ENCODE data around the gene HS3ST3B1. TPM values are rescaled to one million over a fixed set of nuclear protein-coding genes. Genes with fewer than 3 reads are reported as not detected.
A peak's percentile ranks its signal among the peaks of the same experiment; 100 is the strongest.

HS3ST3B1 gene
- 1 to 10 TPM in 3 of 4 donors, not detected in 1; 1.5 to 5.3 (median 3.1) TPM for total RNA-seq

- DNase-seq: peak; percentile 93 to 97
- TF ChIP-seq POLR2A (IDR thresholded peaks at IDR 0.05): peak; percentile 50 to 57
- TF ChIP-seq, protein P1, sequence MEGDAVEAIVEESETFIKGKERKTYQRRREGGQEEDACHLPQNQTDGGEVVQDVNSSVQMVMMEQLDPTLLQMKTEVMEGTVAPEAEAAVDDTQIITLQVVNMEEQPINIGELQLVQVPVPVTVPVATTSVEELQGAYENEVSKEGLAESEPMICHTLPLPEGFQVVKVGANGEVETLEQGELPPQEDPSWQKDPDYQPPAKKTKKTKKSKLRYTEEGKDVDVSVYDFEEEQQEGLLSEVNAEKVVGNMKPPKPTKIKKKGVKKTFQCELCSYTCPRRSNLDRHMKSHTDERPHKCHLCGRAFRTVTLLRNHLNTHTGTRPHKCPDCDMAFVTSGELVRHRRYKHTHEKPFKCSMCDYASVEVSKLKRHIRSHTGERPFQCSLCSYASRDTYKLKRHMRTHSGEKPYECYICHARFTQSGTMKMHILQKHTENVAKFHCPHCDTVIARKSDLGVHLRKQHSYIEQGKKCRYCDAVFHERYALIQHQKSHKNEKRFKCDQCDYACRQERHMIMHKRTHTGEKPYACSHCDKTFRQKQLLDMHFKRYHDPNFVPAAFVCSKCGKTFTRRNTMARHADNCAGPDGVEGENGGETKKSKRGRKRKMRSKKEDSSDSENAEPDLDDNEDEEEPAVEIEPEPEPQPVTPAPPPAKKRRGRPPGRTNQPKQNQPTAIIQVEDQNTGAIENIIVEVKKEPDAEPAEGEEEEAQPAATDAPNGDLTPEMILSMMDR (IDR thresholded peaks at IDR 0.05): peak in 1 of 4 experiments; percentile 20
- H3K4me1 ChIP-seq: peaks cover 0 to 13% of the 10 kb centered on the region in 2 donors
- H3K27me3 ChIP-seq: peaks cover 6 to 56% of the 10 kb centered on the region in 2 donors
- peak within 1 kb of the TSS; percentile 29 to 53 for H3K4me3 ChIP-seq
- intact Hi-C loops (cut with DNase I; ENCODE audit: low total_unique reads): no loop called here
- peak within 1 kb of the TSS; percentile 66 to 71 for H3K27ac ChIP-seq
- no peaks in the 10 kb centered on the region for H3K9me3 ChIP-seq
- no peaks in the 10 kb centered on the region for H3K36me3 ChIP-seq
Observed at GRCh38 chr17:14300575-14301278, at the start of gene HS3ST3B1. Gene HS3ST3B1 (plus strand): TSS chr17:14301081. CDS start chr17:14301519, 438 bp downstream.

DNA sequence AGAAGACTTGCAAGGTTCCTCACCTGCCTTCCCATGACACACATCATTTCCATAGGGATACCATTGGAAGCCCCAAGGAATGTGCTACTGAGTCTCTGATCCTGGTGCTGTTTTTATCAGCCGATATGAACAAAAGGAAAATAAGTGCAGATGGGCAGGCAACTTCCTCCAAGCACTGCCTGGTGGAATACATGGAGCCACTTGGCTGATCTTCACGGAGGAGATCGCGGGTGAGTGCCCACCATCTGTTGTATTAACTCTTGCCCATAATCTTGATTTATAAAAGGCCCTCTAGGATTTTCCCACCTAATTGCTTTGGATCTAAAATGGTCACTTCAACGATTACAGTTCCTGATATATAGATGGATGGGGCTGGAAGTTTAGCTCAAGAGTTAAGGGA is 39.5 kb upstream of the HS3ST3B1 start:
- TF ChIP-seq POLR2A (IDR thresholded peaks at IDR 0.05): no peak
- TF ChIP-seq, protein P1 (IDR thresholded peaks at IDR 0.05): no peak
- H3K4me3 ChIP-seq: no peak overlapping the region
- no peaks in the 10 kb centered on the region for H3K36me3 ChIP-seq
- DNase-seq: no peak
- intact Hi-C loops (cut with DNase I; ENCODE audit: low total_unique reads): no loop called here
- H3K4me1 ChIP-seq: no peaks in the 10 kb centered on the region
- no peaks in the 10 kb centered on the region for H3K9me3 ChIP-seq
- no peak overlapping the region for H3K27ac ChIP-seq
- H3K27me3 ChIP-seq: no peaks in the 10 kb centered on the region

DNA sequence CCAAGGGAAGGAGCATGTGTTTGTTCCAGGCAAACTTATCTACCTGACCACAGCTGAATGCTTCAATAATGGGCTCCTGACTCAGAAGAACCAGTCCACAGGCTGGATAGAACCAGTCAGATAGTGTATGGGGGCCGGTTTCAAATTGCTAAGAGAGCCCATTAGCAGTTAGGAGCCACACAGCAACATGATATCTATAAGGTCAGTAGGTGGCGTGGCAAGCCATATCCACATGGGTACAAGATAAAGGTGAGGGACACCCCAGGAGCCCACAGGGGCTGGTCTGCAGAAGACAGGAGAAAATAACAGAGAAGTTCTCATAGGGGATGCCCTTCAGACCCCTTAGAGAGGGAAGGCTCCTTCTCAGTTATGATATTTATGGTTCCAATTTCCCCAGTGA is 32.6 kb upstream of the HS3ST3B1 start:
- H3K4me1 ChIP-seq: no peaks in the 10 kb centered on the region
- H3K4me3 ChIP-seq: no peak overlapping the region
- intact Hi-C loops (cut with DNase I; ENCODE audit: low total_unique reads): no loop called here
- no peak for DNase-seq
- no peaks in the 10 kb centered on the region for H3K36me3 ChIP-seq
- TF ChIP-seq, protein P1 (IDR thresholded peaks at IDR 0.05): no peak
- TF ChIP-seq POLR2A (IDR thresholded peaks at IDR 0.05): no peak
- no peaks in the 10 kb centered on the region for H3K27me3 ChIP-seq
- H3K27ac ChIP-seq: no peak overlapping the region
- H3K9me3 ChIP-seq: no peaks in the 10 kb centered on the region

GRCh38 chr17:14269473-14269872 is 31.4 kb upstream of the HS3ST3B1 start:
- no peaks in the 10 kb centered on the region for H3K9me3 ChIP-seq
- intact Hi-C loops (cut with DNase I; ENCODE audit: low total_unique reads): no loop called here
- no peaks in the 10 kb centered on the region for H3K4me1 ChIP-seq
- H3K4me3 ChIP-seq: no peak overlapping the region
- DNase-seq: no peak
- no peaks in the 10 kb centered on the region for H3K36me3 ChIP-seq
- no peak for TF ChIP-seq POLR2A (IDR thresholded peaks at IDR 0.05)
- TF ChIP-seq, protein P1 (IDR thresholded peaks at IDR 0.05): no peak
- no peaks in the 10 kb centered on the region for H3K27me3 ChIP-seq
- H3K27ac ChIP-seq: no peak overlapping the region

- TF ChIP-seq POLR2A (IDR thresholded peaks at IDR 0.05): no peak
- TF ChIP-seq, protein P1 (IDR thresholded peaks at IDR 0.05): no peak
- intact Hi-C loops (cut with DNase I; ENCODE audit: low total_unique reads): no loop called here
- H3K4me3 ChIP-seq: no peak overlapping the region
- H3K27ac ChIP-seq: no peak overlapping the region
- H3K36me3 ChIP-seq: no peaks in the 10 kb centered on the region
- H3K4me1 ChIP-seq: no peaks in the 10 kb centered on the region
- no peak for DNase-seq
- no peaks in the 10 kb centered on the region for H3K27me3 ChIP-seq
- no peaks in the 10 kb centered on the region for H3K9me3 ChIP-seq
Observed at GRCh38 chr17:14270508-14270907, 30.4 kb upstream of the HS3ST3B1 start.
